HG02588 (cell line): ENCODE measurements around the gene LRP2BP.
"Not testable (repeated sequence)": the region's sequence is repeated elsewhere in the genome, so short reads cannot be mapped to it uniquely, and the experiment has no call there.

ENCODE experiments used
- ATAC-seq: cut with Tn5 transposase; IDR thresholded peaks from one replicate; pipeline ENCODE4 v1.9.1; 2021; ENCODE audit warnings: mild to moderate bottlenecking, moderate library complexity; ENCODE audit not compliant: unreplicated experiment

LRP2BP gene

DNA sequence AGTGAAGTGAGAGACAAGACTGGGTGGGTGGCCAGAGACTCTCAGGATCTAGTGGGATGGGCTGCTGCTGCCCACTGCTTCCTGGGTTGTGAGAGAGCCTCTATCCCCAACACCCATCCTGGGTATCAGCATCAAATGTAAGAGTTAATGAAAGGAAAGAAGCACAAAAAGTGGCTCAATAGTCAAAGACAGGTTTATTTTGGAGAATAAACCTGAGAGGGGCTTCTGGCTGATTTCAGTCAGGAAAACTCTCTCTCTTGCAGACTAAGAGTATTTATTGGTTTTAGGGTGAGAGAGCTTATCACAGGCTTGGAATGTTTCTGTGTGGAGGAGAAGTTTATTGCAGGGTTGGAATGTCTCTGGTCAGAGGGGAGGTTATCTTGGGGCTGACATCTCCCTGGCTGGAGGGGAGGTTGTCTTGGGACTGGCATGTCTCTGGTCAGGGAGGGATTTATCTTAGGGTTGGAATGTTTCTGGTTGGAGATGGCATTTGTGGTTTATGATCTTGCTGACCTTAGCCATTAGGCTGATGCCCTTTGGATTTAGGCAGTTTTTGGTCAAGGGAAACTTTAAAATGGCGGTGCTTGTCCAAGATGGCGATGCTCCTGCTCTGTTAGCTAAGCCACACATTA lies 65.7 kb downstream of the LRP2BP start:
- ATAC-seq = not testable (repeated sequence)

GRCh38 chr4:185328586-185328985 lies 67.1 kb downstream of the LRP2BP start:
- no peak for ATAC-seq

- ATAC-seq = not testable (repeated sequence)
These were observed 70.0 kb downstream of the LRP2BP start for GRCh38 chr4:185325721-185326120.

- not testable (repeated sequence) for ATAC-seq
These were observed 71.4 kb downstream of the LRP2BP start for GRCh38 chr4:185324361-185324760.

- ATAC-seq = no peak
These were observed 72.1 kb downstream of the LRP2BP start for GRCh38 chr4:185323606-185324005.

- ATAC-seq = no peak
These were observed 72.9 kb downstream of the LRP2BP start for GRCh38 chr4:185322803-185323202.

DNA sequence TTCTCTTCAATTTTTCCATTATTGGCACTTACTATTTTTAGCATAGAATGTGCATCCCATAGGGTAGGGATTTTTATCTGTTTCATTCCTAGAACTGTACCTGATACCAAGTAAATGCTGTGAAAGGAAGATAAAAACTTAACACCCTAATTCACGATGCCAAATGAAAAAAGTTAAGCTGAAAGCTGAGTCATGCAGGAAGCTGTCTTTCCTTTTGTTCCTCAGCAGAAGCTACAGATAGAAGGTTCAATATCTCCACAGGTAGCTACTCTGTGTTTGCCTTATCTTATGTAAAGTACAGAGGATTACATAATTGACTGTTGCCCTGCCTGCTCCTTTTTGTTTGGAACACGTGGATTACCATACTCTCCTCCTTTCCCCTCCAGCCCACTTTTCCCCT lies 77.0 kb downstream of the LRP2BP start:
- no peak for ATAC-seq

- no peak for ATAC-seq
These were observed 77.8 kb downstream of the LRP2BP start for GRCh38 chr4:185317880-185318279.

DNA sequence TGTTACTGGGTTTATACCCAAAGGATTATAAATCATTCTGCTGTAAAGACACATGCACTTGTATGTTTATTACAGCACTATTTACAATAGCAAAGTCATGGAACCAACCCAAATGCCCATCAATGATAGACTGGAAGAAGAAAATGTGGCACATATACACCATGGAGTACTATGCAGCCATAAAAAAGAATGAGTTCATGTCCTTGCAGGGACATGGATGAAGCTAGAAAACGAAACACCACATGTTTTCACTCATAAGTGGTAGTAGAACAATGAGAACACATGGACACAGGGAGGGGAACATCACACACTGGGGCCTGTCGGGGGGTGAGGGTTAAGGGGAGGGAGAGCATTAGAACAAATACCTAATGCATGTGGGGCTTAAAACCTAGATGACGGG lies 78.3 kb downstream of the LRP2BP start:
- not testable (repeated sequence) for ATAC-seq
